MV-4-11 (cell line): ENCODE results near the gene GAS5.

ENCODE experiments used
- DNase-seq: peaks from one replicate; lab custom pipeline; 2025; lab: John Stamatoyannopoulos, UW

GAS5 gene

DNA sequence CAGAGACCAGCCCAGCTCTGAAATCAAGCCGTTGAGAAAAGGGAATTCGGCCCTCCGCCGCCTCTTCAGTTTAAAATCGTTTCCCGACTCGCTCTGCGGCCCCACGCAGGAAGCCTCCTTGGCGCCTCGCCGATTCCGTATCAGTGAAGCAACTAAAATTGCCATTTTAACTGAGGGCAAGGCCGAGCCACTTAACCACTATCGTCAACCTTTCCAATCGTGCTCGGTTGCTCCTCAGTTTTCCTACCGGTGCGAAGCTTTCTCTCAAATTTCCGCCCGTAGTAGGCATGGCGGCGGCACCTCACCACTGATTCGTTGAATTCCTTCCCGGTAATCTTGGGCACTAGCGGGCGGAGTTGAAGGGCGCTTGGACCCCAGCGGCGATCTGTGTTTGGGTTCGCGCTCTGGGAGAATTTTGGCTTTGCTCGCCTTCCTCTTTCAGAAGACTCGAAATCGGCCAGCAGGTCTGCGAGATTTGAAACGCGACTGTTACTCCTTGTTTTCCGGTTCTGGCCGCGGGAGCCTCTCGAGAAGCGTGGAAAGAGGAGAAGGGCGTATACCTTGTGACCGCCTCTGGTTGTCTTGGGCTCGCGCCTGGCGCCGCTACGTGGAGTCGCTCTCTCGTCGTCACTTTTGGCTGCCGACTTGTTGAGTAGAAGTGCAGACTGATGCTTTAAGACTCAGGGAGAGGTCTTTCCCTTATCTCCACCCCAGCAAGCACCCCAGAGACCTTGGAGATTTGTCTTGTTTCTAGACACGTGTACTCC lies 43.3 kb downstream of the GAS5 start, which contains the start of the genes CENPL and DARS2:
CENPL (minus strand) TSS at position 569 of the 767 bp plus-strand sequence. CDS start 13,584 bp downstream, outside the sequence.
DARS2 (plus strand) TSS at position 359 of the 767 bp plus-strand sequence. CDS start 557 bp downstream, outside the sequence.
- DNase-seq, result peak; percentile 98

GRCh38 chr1:173823781-173824314 lies 43.9 kb downstream of the GAS5 start:
- no peak for DNase-seq

- DNase-seq, result no peak
These were observed 46.1 kb downstream of the GAS5 start for GRCh38 chr1:173821680-173822079.

DNA sequence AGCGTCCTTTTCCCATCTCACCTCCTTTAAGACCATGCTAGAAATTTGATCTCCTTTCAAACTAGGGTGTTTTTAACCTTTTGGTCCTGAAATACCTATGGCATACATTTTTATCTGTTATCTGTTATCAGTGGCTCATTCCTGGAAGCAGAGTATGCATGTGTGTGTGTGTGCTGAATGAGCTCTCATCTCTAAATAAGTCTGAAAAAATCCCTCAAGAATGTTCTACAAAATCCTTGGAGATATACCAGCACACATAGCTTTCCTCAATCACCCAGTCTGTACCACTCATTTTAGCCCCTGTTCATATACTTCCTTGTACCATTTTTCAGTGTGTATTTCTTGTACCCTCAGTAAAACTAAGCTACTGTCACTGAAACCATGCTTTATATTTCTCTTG lies 49.3 kb downstream of the GAS5 start:
- DNase-seq, result no peak
